Heart right ventricle (tissue), 16 donors: ENCODE data around the gene SAMD9. TPM values are rescaled to one million over a fixed set of nuclear protein-coding genes. Genes with fewer than 3 reads are reported as not detected.
"Not testable (repeated sequence)": the region's sequence is repeated elsewhere in the genome, so short reads cannot be mapped to it uniquely, and the experiment has no call there.

ENCODE experiments used
- ATAC-seq, 8 donors: fragments of 200-7000 bp; cut with Tn5 transposase; one replicate each; pipeline ENCODE4 v1.9.1; 2020; ENCODE audit warnings: mild to moderate bottlenecking in 8 of 8, moderate library complexity in 8 of 8, moderate number of reproducible peaks in 1 of 8
- DNase-seq, 2 donors: peaks; one replicate each; pipeline ENCODE4 v3.0.0-alpha.2; 2020
- H3K27ac ChIP-seq, 10 donors: fragments of 200-600 bp; sonication (generic) in 2 of 10; one replicate each; pipeline versions ENCODE4 v1.5.0 to v1.8.0; 2020 to 2022; ENCODE audit warnings: mild to moderate bottlenecking in 3 of 10
- H3K27me3 ChIP-seq, 7 donors: fragments of 200-600 bp; one replicate each; pipeline ENCODE4 v1.8.0; 2021 to 2022; ENCODE audit warnings: mild to moderate bottlenecking in 2 of 7
- H3K36me3 ChIP-seq, 9 donors: fragments of 200-600 bp; sonication (generic) in 1 of 9; one replicate each; pipeline versions ENCODE4 v1.5.0 to v1.8.0; 2020 to 2022; ENCODE audit warnings: mild to moderate bottlenecking in 2 of 9
- H3K4me1 ChIP-seq, 9 donors: fragments of 200-600 bp; sonication (generic) in 1 of 9; one replicate each; pipeline versions ENCODE4 v1.5.0 to v1.8.0; 2020 to 2022; ENCODE audit warnings: mild to moderate bottlenecking in 4 of 9
- H3K4me3 ChIP-seq, 10 donors: fragments of 200-600 bp; sonication (generic) in 2 of 10; one replicate each; pipeline versions ENCODE4 v1.5.0 to v1.8.0; 2020 to 2022; ENCODE audit warnings: mild to moderate bottlenecking in 7 of 10, moderate library complexity in 2 of 10
- H3K9me3 ChIP-seq, 11 donors: fragments of 200-600 bp in 10 of 11; sonication (generic) in 2 of 11; one replicate each; pipeline versions ENCODE4 v1.5.0 to v1.8.0; 2013 to 2022; ENCODE audit warnings: mild to moderate bottlenecking in 2 of 11, control low read depth in 1 of 11, moderate library complexity in 1 of 11
- WGBS, 2 donors: extraction: QIAGEN DNeasy Blood & Tissue Kit; methylation state at CpG; one replicate each; pipeline ENCODE4 v1.1.7; 2013; ENCODE audit warnings: inconsistent platforms in 1 of 2; 5-methylcytosine and 5-hydroxymethylcytosine counted together
- intact Hi-C, 10 donors: fragments of 100-400 bp; cut with DNase I; formaldehyde crosslinking; loops; one replicate each; pipeline versions ENCODE4 v1.11.1 to v1.14.2; 2022
- polyA plus RNA-seq, 2 donors: library from polyadenylated mRNA; stranded (reverse); fragments of 200-250 nt; gene quantifications; one replicate each; pipeline ENCODE4 v1.2.3, GENCODE V29; 2013
- total RNA-seq, 10 donors: library from RNA; stranded (reverse); fragmentation: NEBNext Ultra II Directional in 3 of 10; extraction: Animal tissue kit (Norgen Biotek cat#: 25700) in 3 of 10; gene quantifications; one replicate each; pipeline versions ENCODE4 v1.2.1 to v1.2.4, GENCODE V29; 2021 to 2023
- TF ChIP-seq, protein P1 (sequence below), 9 donors: fragments of 200-600 bp; sonication (generic) in 2 of 9; IDR thresholded peaks; one replicate each; pipeline versions ENCODE4 v1.5.0 to v1.8.0; 2021 to 2022; ENCODE audit warnings: antibody characterized with exemption in 9 of 9, mild to moderate bottlenecking in 5 of 9, moderate library complexity in 1 of 9
- donor health status: Arrhythmogenic right ventricular cardiomyopathy.
- donor health status: ischemic (EF 13 %, LVEDD 7.1; RV severe dilation, severe dysfunction).
- donor health status: healthy with polysubstance abuse.
- donor health status: DM: no; HTN: yes; CAD: no.
- donor health status: DM: no; HTN: no; CAD: no.
- donor health status: ischemic (EF 25% LVEDD 6.9; RV normal size, moderate dysfunction).
- donor health status: ischemic (EF 25% LVEDD 5.7; RV mildly dilated, moderate dysfunction).
- donor health status: healthy.
- donor health status: DM: yes; HTN: yes; CAD: no.
- donor health status: Ischemic cardiomyopathy.
- donor health status: ischemic (EF 35%, LVEDD 5.7; RV mildly dilated, moderate dysfunction).
- donor health status: nonischemic (EF 11% LVEDD 7.7; RV severe dilation, severe dysfunction).
- donor health status: DM: yes; HTN: yes; CAD: no.
- donor health status: PGD.
- donor health status: ischemic (EF 29% LVEDD 5.4; RV normal size, mild dysfunction).
- donor health status: nonischemic (EF 23%, LVEDD 6.1; RV moderate dilation, normal function).

SAMD9 gene
- total and polyA plus RNA-seq, 12 donors: 1.1 to 6.2 (median 3.1) TPM

DNA sequence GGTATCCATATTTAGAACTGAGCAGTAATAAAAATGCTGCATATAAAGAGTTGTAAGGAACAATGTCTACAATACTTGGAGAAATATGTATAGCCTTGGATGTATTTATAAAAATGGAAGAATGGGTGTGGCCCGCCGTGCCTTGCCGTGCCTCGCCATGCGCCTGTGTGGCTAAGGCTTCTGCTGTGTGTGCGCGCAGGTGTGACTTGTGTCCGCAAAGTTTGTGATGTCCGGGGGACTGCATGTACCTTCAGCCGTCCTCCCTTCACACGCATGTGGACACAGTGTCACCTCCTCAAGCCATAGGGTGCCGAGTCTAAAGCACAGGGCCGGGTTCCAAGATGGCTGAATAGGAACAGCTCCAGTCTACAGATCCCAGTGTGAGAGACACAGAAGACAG is 9.8 kb downstream of the SAMD9 start:
- no peak for DNase-seq
- Histone ChIP-seq H3K27ac (no peak overlapping the region), H3K4me3 (no peak overlapping the region), H3K27me3 (no peaks in the 10 kb centered on the region), H3K36me3 (peaks cover 3 to 98% (median 62%) of the 10 kb centered on the region in 9 donors), H3K9me3 (peaks cover 0 to 100% (median 80%) of the 10 kb centered on the region in 11 donors), H3K4me1 (no peaks in the 10 kb centered on the region)
- 92 to 97% methylated on average over 13 of the region's 13 CpGs for WGBS, 2 donors
- intact Hi-C loops: no loop called here
- TF ChIP-seq, protein P1, sequence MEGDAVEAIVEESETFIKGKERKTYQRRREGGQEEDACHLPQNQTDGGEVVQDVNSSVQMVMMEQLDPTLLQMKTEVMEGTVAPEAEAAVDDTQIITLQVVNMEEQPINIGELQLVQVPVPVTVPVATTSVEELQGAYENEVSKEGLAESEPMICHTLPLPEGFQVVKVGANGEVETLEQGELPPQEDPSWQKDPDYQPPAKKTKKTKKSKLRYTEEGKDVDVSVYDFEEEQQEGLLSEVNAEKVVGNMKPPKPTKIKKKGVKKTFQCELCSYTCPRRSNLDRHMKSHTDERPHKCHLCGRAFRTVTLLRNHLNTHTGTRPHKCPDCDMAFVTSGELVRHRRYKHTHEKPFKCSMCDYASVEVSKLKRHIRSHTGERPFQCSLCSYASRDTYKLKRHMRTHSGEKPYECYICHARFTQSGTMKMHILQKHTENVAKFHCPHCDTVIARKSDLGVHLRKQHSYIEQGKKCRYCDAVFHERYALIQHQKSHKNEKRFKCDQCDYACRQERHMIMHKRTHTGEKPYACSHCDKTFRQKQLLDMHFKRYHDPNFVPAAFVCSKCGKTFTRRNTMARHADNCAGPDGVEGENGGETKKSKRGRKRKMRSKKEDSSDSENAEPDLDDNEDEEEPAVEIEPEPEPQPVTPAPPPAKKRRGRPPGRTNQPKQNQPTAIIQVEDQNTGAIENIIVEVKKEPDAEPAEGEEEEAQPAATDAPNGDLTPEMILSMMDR (IDR thresholded peaks at IDR 0.05): no peak
- ATAC-seq: no peak

DNA sequence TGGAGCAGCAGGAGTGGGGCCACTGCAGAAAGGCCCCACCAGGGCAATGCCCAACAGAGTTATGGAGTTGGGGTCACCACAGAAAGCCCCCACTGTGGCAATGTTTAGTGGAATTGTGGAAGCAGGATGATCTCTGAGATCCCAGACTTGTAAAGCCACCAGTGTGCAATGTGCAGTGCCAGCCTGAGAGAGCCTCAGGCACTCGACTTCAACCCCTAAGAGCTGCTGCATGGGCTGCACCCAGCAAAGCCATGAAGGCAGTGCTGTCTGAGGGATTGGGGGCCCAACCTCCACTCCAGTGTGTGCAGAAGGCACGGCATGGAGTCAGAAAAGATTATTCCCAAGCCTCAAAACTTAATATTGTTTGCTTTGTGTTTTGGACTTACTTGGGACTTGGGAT is 20.4 kb downstream of the SAMD9 start:
- Histone ChIP-seq H3K27me3 (no peaks in the 10 kb centered on the region), H3K27ac (no peak overlapping the region), H3K4me1 (no peaks in the 10 kb centered on the region), H3K36me3 (no peaks in the 10 kb centered on the region), H3K4me3 (no peak overlapping the region), H3K9me3 (peaks cover 0 to 67% (median 51%) of the 10 kb centered on the region in 11 donors)
- intact Hi-C loops: no loop called here
- ATAC-seq: no peak
- WGBS, 2 donors: 64 to 81% methylated on average over 2 of the region's 2 CpGs
- TF ChIP-seq, protein P1 (IDR thresholded peaks at IDR 0.05): no peak
- no peak for DNase-seq

DNA sequence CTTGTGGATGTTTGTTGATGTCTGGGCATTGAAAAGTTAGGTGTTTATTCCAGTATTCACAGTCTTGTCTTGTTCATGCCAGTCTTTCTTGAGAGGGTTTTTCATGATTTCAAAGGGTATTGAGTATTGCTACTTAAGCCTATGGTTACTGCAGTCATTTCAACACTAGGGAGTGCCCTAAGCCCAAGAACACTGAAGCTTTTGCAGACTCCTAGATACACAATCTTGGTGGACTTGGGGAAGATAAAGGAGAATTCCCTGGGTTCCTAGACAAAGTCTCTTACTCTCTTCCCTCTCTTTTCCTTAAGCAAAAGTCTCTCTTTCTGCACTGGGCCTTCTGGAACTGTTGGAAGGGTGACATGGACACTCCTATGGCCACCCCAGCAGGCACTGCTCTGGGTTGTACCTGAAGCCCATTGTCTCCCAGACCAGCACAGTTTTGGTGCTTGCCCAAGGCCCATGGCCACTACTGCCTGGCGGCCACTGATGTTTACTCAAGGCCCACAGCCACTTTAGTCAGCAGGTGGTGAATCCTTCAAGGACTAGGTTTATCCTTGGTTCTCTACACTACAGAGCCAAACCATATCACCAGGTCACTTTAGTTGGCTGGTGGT is 24.9 kb downstream of the SAMD9 start:
- Histone ChIP-seq H3K27ac (no peak overlapping the region), H3K4me3 (no peak overlapping the region), H3K4me1 (no peaks in the 10 kb centered on the region), H3K36me3 (no peaks in the 10 kb centered on the region), H3K9me3 (peaks cover 0 to 42% (median 9%) of the 10 kb centered on the region in 11 donors), H3K27me3 (no peaks in the 10 kb centered on the region)
- WGBS, 2 donors: 35 to 71% methylated on average over 1 of the region's 1 CpG
- TF ChIP-seq, protein P1 (IDR thresholded peaks at IDR 0.05): peak in 1 of 9 donors; percentile 23
- DNase-seq (no peak), ATAC-seq (no peak)
- intact Hi-C loops: no loop called here

DNA sequence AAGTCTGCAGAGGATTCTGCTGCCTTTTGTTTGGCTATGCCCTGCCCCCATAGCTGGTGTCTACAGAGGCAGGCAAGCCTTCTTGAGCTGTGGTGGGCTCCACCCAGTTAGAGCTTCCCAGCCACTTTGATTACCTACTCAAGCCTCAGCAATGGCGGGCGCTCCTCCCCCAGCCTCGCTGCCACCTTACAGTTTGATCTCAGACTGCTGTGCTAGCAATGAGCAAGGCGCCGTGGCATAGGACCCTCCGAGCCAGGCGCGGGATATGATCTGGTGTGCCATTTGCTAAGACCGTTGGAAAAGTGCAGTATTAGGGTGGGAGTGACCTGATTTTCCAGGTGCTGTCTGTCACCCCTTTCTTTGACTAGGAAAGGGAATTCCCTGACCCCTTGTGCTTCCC is 44.4 kb downstream of the SAMD9 start:
- H3K4me1 ChIP-seq, ATAC-seq, H3K36me3 ChIP-seq, H3K27ac ChIP-seq, DNase-seq, H3K4me3 ChIP-seq, intact Hi-C loops, H3K27me3 ChIP-seq: not testable (repeated sequence)
- 95 to 97% methylated on average over 9 of the region's 9 CpGs for WGBS, 2 donors
- peaks cover 0 to 24% (median 6%) of the 10 kb centered on the region in 11 donors for H3K9me3 ChIP-seq

DNA sequence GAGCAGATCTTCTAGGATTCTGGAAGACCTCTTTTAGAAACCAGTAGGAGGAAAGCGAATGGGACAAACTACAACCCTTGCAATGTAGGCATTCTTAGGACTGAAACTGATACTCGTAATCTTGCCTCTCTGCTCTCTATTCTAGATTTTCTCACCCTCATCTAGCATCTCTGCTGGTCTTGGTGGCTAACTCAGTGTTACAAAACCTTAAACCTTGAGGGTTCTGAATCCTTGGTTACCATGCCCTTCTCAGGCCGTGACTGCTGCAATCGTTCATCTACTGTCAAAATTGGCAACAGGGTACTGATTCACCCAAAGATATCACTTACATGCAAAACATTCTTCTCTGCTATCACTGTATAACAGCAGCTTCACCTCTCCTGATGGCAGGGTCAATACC is 55.2 kb downstream of the SAMD9 start:
- Histone ChIP-seq H3K27ac (no peak overlapping the region), H3K9me3 (peaks cover 0 to 19% (median 12%) of the 10 kb centered on the region in 11 donors), H3K4me1 (no peaks in the 10 kb centered on the region), H3K27me3 (peaks cover 0 to 7% (median 0%) of the 10 kb centered on the region in 7 donors), H3K4me3 (no peak overlapping the region), H3K36me3 (no peaks in the 10 kb centered on the region)
- ATAC-seq (no peak), DNase-seq (no peak)
- TF ChIP-seq, protein P1 (IDR thresholded peaks at IDR 0.05): no peak
- WGBS, 2 donors: 85% methylated on average over 4 of the region's 4 CpGs
- intact Hi-C loops: loop anchor here in 1 of 10 donors (5.0 kb wide), 1 partner anchor 195 kb away; no protein-coding TSS in a partner anchor
